Activated T-cell treated with anti-CD3 and anti-CD28 coated beads for 48 hours (primary cell): Measurements from ENCODE around the gene MMRN2.
"Not testable (repeated sequence)": the region's sequence is repeated elsewhere in the genome, so short reads cannot be mapped to it uniquely, and the experiment has no call there.

Experiments used
- DNase-seq: peaks from one replicate; pipeline ENCODE4 v3.0.0-alpha.2; 2020; ENCODE audit warnings: low read depth

Gene MMRN2

GRCh38 chr10:86957471-86958115, at the start of gene MMRN2:
MMRN2 (minus strand) TSS chr10:86957615; CDS start chr10:86957541, 74 bp downstream.
- no peak for DNase-seq

- not testable (repeated sequence) for DNase-seq
Measured at GRCh38 chr10:87007124-87007523, 49.7 kb upstream of the MMRN2 start.

GRCh38 chr10:87000491-87000890, 43.1 kb upstream of the MMRN2 start:
- DNase-seq = no peak

GRCh38 chr10:86999802-87000403, 42.5 kb upstream of the MMRN2 start:
- DNase-seq = not testable (repeated sequence)

- DNase-seq = no peak
Measured at GRCh38 chr10:86992929-86993328, 35.5 kb upstream of the MMRN2 start.

GRCh38 chr10:86992456-86992855, 35.0 kb upstream of the MMRN2 start:
- no peak for DNase-seq

- not testable (repeated sequence) for DNase-seq
Measured at GRCh38 chr10:86991362-86991761, 33.9 kb upstream of the MMRN2 start.

- DNase-seq = no peak
Measured at GRCh38 chr10:86988520-86988919, 31.1 kb upstream of the MMRN2 start.

GRCh38 chr10:86984498-86984897, 27.1 kb upstream of the MMRN2 start:
- DNase-seq = not testable (repeated sequence)

- DNase-seq = no peak
Measured at GRCh38 chr10:86981716-86982115, 24.3 kb upstream of the MMRN2 start.

GRCh38 chr10:86981020-86981419, 23.6 kb upstream of the MMRN2 start:
- DNase-seq = not testable (repeated sequence)

- DNase-seq = no peak
Measured at GRCh38 chr10:86979977-86980448, 22.6 kb upstream of the MMRN2 start.

- no peak for DNase-seq
Measured at GRCh38 chr10:86979296-86979818, 21.9 kb upstream of the MMRN2 start.

- not testable (repeated sequence) for DNase-seq
Measured at GRCh38 chr10:86978457-86978856, 21.0 kb upstream of the MMRN2 start.

GRCh38 chr10:86976362-86977056, 19.1 kb upstream of the MMRN2 start:
- no peak for DNase-seq

- no peak for DNase-seq
Measured at GRCh38 chr10:86974484-86974883, 17.1 kb upstream of the MMRN2 start.

GRCh38 chr10:86972613-86973380, 15.4 kb upstream of the MMRN2 start:
- DNase-seq = no peak

- peak; percentile 83 for DNase-seq
Measured at GRCh38 chr10:86971232-86971991, 14.0 kb upstream of the MMRN2 start.

- DNase-seq = no peak
Measured at GRCh38 chr10:86970982-86971231, 13.5 kb upstream of the MMRN2 start.

GRCh38 chr10:86970162-86970981, 13.0 kb upstream of the MMRN2 start:
- DNase-seq = no peak
